HCT116 (cell line): ENCODE results near the gene RIF1. TPM values are rescaled to one million over a fixed set of nuclear protein-coding genes. Genes with fewer than 3 reads are reported as not detected.

Source experiments
- ATAC-seq: fragments of 200-7000 bp; cut with Tn5 transposase; 2 replicates; pipeline ENCODE4 v1.9.1; 2020; ENCODE audit warnings: mild to moderate bottlenecking, moderate library complexity
- BruUV-seq: library from RNA; stranded (reverse); fragments of 400-500 nt; replicated peaks from 2 replicates; lab custom pipeline; 2021; lab: Mats Ljungman, UMichigan
- CTCF ChIA-PET: fragments of 300-600 bp; sonication (Branson Sonifier 250); formaldehyde crosslinking; loops from one replicate; lab custom pipeline; 2021; ENCODE audit warnings: antibody characterized with exemption; lab: Charles Lee
- POLR2A ChIA-PET: fragments of 300-600, 350-600 bp; sonication (Branson Sonifier 250); formaldehyde crosslinking; loops from one replicate; lab custom pipeline; 2021; ENCODE audit warnings: antibody characterized with exemption; lab: Charles Lee
- RAD21 ChIA-PET, 2 experiments: fragments of 300-600 bp; sonication (Branson Sonifier 250); formaldehyde crosslinking; loops; one replicate each; lab custom pipeline; 2023; ENCODE audit warnings: low total read pairs in 2 of 2; ENCODE audit not compliant: uncharacterized antibody in 2 of 2, unreplicated experiment in 2 of 2, low non-redundant PET in 1 of 2; lab: Charles Lee
- DNase-seq: peaks from one replicate; pipeline ENCODE4 v3.0.0-alpha.2; 2010; ENCODE audit warnings: low read depth, low spot score
- H2AFZ ChIP-seq: fragments of 200-600 bp; shearing (Covaris generic), sonication (generic); 2 replicates; pipeline ENCODE4 v1.6.1; 2017; ENCODE audit warnings: low read depth, mixed run types, mixed read lengths, antibody characterized with exemption, low read length; ENCODE audit not compliant: poor library complexity, severe bottlenecking
- H3K27ac ChIP-seq: 2 replicates; pipeline ENCODE4 v1.5.1; 2012; ENCODE audit warnings: low read depth, low read length
- H3K27me3 ChIP-seq: fragments of 200-600 bp; sonication (generic); 2 replicates; pipeline ENCODE4 v1.6.1; 2016; ENCODE audit warnings: mixed run types, low read length, mixed read lengths; ENCODE audit not compliant: insufficient read depth
- H3K36me3 ChIP-seq, 2 experiments: fragments of 200-500 bp in 1 of 2; fragments of 200-600 bp in 1 of 2; sonication (Bioruptor generic) in 1 of 2; sonication (generic) in 1 of 2; 2 replicates each; pipeline versions ENCODE4 v1.5.1 to v1.6.1; 2014 to 2016; ENCODE audit warnings: low read length in 2 of 2, inconsistent platforms in 1 of 2, mixed read lengths in 1 of 2, mixed run types in 1 of 2; ENCODE audit not compliant: insufficient read depth in 2 of 2, control insufficient read depth in 1 of 2
- H3K4me1 ChIP-seq, 2 experiments: fragments of 200-600 bp in 1 of 2; sonication (generic) in 1 of 2; 2 replicates each; pipeline versions ENCODE4 v1.5.1 to v1.6.1; 2012 to 2017; ENCODE audit warnings: low read length in 2 of 2, inconsistent platforms in 1 of 2, mild to moderate bottlenecking in 1 of 2, mixed read lengths in 1 of 2, mixed run types in 1 of 2, moderate library complexity in 1 of 2; ENCODE audit not compliant: insufficient read depth in 2 of 2, control insufficient read depth in 1 of 2
- H3K4me2 ChIP-seq: fragments of 200-600 bp; sonication (generic); 2 replicates; pipeline ENCODE4 v1.6.1; 2017; ENCODE audit warnings: mixed run types, low read length, mixed read lengths
- H3K4me3 ChIP-seq, 2 experiments: fragments of 200-600 bp in 1 of 2; sonication (generic) in 1 of 2; replicated peaks in 1 of 2; 2 replicates each; pipeline ENCODE4 v1.5.1; 2011 to 2016; ENCODE audit warnings: low read length in 2 of 2, control low read depth in 1 of 2, low read depth in 1 of 2, mild to moderate bottlenecking in 1 of 2, mixed read lengths in 1 of 2, mixed run types in 1 of 2
- H3K79me2 ChIP-seq: fragments of 200-600 bp; sonication (generic); 2 replicates; pipeline ENCODE4 v1.6.1; 2017; ENCODE audit warnings: mild to moderate bottlenecking, mixed run types, low read length, moderate library complexity, mixed read lengths; ENCODE audit not compliant: insufficient read depth
- H3K9ac ChIP-seq: fragments of 200-600 bp; sonication (generic); 2 replicates; pipeline ENCODE4 v1.6.1; 2016; ENCODE audit warnings: low read length, mixed read lengths
- H3K9me2 ChIP-seq: fragments of 200-600 bp; sonication (generic), shearing (Covaris generic); 2 replicates; pipeline ENCODE4 v1.6.1; 2017; ENCODE audit warnings: mixed run types, mild to moderate bottlenecking, moderate library complexity; ENCODE audit not compliant: insufficient read depth
- H3K9me3 ChIP-seq, 2 experiments: fragments of 200-500 bp in 1 of 2; fragments of 200-600 bp in 1 of 2; sonication (Bioruptor generic) in 1 of 2; sonication (generic) in 1 of 2; 2 replicates each; pipeline ENCODE4 v1.6.1; 2014 to 2017; ENCODE audit warnings: low read length in 2 of 2, mixed read lengths in 2 of 2, inconsistent platforms in 1 of 2, low read depth in 1 of 2, mild to moderate bottlenecking in 1 of 2, mixed run types in 1 of 2, moderate library complexity in 1 of 2; ENCODE audit not compliant: control insufficient read depth in 1 of 2, insufficient read depth in 1 of 2
- H4K20me1 ChIP-seq: fragments of 200-600 bp; sonication (generic), shearing (Covaris generic); 2 replicates; pipeline ENCODE4 v1.6.1; 2017; ENCODE audit warnings: mixed run types, mild to moderate bottlenecking, moderate library complexity; ENCODE audit not compliant: insufficient read depth
- CBX3 ChIP-seq: IDR thresholded peaks from 2 replicates; pipeline ENCODE4 v1.6.1; 2012; ENCODE audit warnings: low read depth
- EGR1 ChIP-seq: IDR thresholded peaks from 2 replicates; pipeline ENCODE4 v1.6.1; 2012; ENCODE audit warnings: low read depth
- ELF1 ChIP-seq: IDR thresholded peaks from 2 replicates; pipeline ENCODE4 v1.6.1; 2012; ENCODE audit warnings: low read depth, borderline replicate concordance
- EZH2 ChIP-seq: fragments of 200-600 bp; sonication (generic); IDR thresholded peaks from 2 replicates; pipeline ENCODE4 v1.6.1; 2017; ENCODE audit warnings: antibody characterized with exemption, mixed run types
- EZH2phosphoT487 ChIP-seq: fragments of 200-600 bp; IDR thresholded peaks from 2 replicates; pipeline ENCODE4 v1.6.1; 2018; ENCODE audit warnings: antibody characterized with exemption, borderline replicate concordance
- JUND ChIP-seq: IDR thresholded peaks from 2 replicates; pipeline ENCODE4 v1.6.1; 2012
- POLR2A ChIP-seq: IDR thresholded peaks from 2 replicates; pipeline ENCODE4 v1.7.0; 2011; ENCODE audit warnings: borderline replicate concordance; ENCODE audit not compliant: insufficient read depth, insufficient read length; ENCODE audit errors: extremely low read depth
- POLR2AphosphoS5 ChIP-seq: IDR thresholded peaks from 2 replicates; pipeline ENCODE4 v1.6.1; 2011; ENCODE audit warnings: mild to moderate bottlenecking, low read depth, low read length, moderate library complexity
- RAD21 ChIP-seq: IDR thresholded peaks from 2 replicates; pipeline ENCODE4 v1.6.1; 2012; ENCODE audit warnings: low read depth, mild to moderate bottlenecking
- SIN3A ChIP-seq: IDR thresholded peaks from 2 replicates; pipeline ENCODE4 v1.6.1; 2012; ENCODE audit warnings: low read depth
- SP1 ChIP-seq: IDR thresholded peaks from 2 replicates; pipeline ENCODE4 v1.6.1; 2012; ENCODE audit warnings: low read depth
- SRF ChIP-seq: IDR thresholded peaks from 2 replicates; pipeline ENCODE4 v1.6.1; 2012; ENCODE audit warnings: low read depth
- ZFX ChIP-seq: fragments of 450-650 bp; IDR thresholded peaks from 2 replicates; pipeline ENCODE4 v1.6.1; 2017
- intact Hi-C: fragments of 100-400 bp; cut with micrococcal nuclease; formaldehyde crosslinking; loops from 2 replicates; pipeline ENCODE4 v1.10.0; 2022
- total RNA-seq: library from RNA; stranded (reverse); gene quantifications from one replicate; pipeline ENCODE4 v1.2.1, GENCODE V29; 2021; ENCODE audit not compliant: unreplicated experiment
- TF ChIP-seq, protein P1 (sequence below): IDR thresholded peaks from 2 replicates; pipeline ENCODE4 v1.6.1; 2012
- TF ChIP-seq, protein P2 (sequence below): IDR thresholded peaks from 2 replicates; pipeline ENCODE4 v1.6.1; 2011; ENCODE audit warnings: mild to moderate bottlenecking, low read length, moderate library complexity; ENCODE audit not compliant: insufficient replicate concordance; ENCODE audit errors: extremely low read depth
- TF ChIP-seq, protein P3 (sequence below): IDR thresholded peaks from 2 replicates; pipeline ENCODE4 v1.6.1; 2012

Gene RIF1
- total RNA-seq, 1 experiment from 2014 or later = 48.0 TPM

DNA sequence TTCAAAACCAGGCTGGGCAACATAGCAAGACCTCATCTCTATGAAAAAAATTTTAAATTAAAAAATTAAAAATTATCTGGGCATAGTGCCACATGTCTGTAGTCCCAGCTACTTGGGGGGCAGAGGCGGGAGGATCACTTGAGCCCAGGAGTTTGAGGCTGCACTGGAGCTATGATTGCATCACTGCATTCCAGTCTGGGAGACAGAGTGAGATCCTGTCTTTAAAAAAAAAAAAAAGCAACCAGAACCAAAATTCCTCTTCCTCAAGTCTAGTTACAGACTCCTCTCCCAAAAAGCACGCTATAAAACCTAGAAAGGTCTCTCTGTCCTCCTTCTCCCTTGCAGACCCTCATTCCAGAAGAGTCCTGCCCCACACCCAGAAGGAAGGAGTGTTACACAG, 28.4 kb upstream of the RIF1 start:
- POLR2A ChIA-PET = no interaction called here
- Histone ChIP-seq H3K9ac (no peak overlapping the region), H3K9me2 (no peaks in the 10 kb centered on the region), H3K79me2 (no peaks in the 10 kb centered on the region), H4K20me1 (no peaks in the 10 kb centered on the region), H3K27ac (no peak overlapping the region), H2AFZ (no peak overlapping the region), H3K4me3 (no peak overlapping the region), H3K9me3 (no peaks in the 10 kb centered on the region), H3K36me3 (no peaks in the 10 kb centered on the region), H3K27me3 (no peaks in the 10 kb centered on the region), H3K4me1 (no peaks in the 10 kb centered on the region), H3K4me2 (no peak overlapping the region)
- CTCF ChIA-PET = no interaction called here
- ATAC-seq (no peak), DNase-seq (no peak)
- intact Hi-C loops = no loop called here
- TF ChIP-seq, protein P1, sequence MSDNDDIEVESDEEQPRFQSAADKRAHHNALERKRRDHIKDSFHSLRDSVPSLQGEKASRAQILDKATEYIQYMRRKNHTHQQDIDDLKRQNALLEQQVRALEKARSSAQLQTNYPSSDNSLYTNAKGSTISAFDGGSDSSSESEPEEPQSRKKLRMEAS = no peak
- TF ChIP-seq SP1 = no peak
- TF ChIP-seq SIN3A = no peak
- no peak for TF ChIP-seq EZH2
- no peak for TF ChIP-seq EZH2phosphoT487
- no peak for TF ChIP-seq EGR1
- no peak for TF ChIP-seq RAD21
- TF ChIP-seq ELF1 = no peak
- TF ChIP-seq, protein P2, sequence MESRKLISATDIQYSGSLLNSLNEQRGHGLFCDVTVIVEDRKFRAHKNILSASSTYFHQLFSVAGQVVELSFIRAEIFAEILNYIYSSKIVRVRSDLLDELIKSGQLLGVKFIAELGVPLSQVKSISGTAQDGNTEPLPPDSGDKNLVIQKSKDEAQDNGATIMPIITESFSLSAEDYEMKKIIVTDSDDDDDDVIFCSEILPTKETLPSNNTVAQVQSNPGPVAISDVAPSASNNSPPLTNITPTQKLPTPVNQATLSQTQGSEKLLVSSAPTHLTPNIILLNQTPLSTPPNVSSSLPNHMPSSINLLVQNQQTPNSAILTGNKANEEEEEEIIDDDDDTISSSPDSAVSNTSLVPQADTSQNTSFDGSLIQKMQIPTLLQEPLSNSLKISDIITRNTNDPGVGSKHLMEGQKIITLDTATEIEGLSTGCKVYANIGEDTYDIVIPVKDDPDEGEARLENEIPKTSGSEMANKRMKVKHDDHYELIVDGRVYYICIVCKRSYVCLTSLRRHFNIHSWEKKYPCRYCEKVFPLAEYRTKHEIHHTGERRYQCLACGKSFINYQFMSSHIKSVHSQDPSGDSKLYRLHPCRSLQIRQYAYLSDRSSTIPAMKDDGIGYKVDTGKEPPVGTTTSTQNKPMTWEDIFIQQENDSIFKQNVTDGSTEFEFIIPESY = no peak
- TF ChIP-seq SRF = no peak
- no peak for TF ChIP-seq POLR2A
- TF ChIP-seq POLR2AphosphoS5 = no peak
- TF ChIP-seq, protein P3, sequence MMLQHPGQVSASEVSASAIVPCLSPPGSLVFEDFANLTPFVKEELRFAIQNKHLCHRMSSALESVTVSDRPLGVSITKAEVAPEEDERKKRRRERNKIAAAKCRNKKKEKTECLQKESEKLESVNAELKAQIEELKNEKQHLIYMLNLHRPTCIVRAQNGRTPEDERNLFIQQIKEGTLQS = no peak
- no peak for TF ChIP-seq CBX3
- TF ChIP-seq ZFX = no peak
- TF ChIP-seq JUND = no peak
- no TSS peak for BruUV-seq
- RAD21 ChIA-PET = no interaction called here
